HG03457 (cell line): Measurements from ENCODE around the gene THRSP.
"Not testable (repeated sequence)": the region's sequence is repeated elsewhere in the genome, so short reads cannot be mapped to it uniquely, and the experiment has no call there.

Experiments
- ATAC-seq: cut with Tn5 transposase; IDR thresholded peaks from one replicate; pipeline ENCODE4 v1.9.1; 2021; ENCODE audit warnings: moderate number of reproducible peaks; ENCODE audit not compliant: unreplicated experiment

The THRSP gene

DNA sequence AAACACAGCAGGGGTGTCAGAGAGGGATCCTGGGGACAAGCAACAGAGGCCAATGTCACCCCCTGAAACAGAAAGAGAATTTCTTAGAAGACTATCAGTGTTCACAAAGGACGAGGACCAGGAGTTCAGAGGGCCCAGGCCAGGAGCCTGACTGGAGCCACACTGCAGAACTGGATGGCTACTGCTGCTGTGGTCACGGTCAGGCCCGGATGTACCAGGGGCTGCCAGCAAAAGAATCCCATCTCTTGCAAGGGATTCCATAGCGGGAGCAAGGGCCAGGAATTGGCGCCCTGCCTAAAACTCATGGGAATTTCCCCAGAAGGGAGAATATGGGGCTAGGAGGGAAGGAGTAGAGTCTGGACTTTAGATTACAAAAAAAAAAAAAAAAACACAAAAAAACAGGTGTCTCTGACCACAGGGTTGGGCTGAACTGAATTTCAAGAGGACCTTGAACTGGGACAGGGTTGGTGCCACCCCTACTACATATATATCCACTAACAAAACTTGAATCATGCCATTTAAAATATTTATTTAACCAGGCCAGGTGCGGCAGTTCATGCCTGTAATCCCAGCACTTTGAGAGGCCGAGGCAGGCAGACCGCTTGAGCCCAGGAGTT, 24.9 kb upstream of the THRSP start:
- ATAC-seq = no peak

DNA sequence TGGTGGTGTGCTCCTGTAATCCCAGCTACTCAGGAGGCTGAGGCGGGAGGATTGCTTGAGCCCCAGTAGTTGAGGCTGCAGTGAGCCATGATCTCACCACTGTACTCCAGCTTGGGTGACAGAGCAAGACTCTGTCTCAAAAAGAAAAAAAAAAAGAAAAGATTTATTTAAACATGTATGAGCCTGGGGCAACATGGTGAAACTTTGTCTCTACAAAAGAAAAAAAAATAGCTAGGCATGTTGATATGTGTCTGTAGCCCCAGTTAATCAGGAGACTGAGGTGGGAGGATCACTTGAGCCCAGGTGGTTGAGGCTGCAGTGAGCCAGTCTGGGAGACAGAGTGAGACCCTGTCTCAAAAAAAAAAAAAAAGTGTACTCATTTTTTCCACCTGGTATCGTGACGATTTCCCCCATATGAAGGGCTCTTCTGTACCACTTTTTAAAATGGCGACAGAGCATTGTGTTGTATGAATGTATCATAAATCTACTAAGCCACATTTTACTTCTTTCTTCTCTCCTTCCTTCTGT, 24.2 kb upstream of the THRSP start:
- ATAC-seq = no peak

DNA sequence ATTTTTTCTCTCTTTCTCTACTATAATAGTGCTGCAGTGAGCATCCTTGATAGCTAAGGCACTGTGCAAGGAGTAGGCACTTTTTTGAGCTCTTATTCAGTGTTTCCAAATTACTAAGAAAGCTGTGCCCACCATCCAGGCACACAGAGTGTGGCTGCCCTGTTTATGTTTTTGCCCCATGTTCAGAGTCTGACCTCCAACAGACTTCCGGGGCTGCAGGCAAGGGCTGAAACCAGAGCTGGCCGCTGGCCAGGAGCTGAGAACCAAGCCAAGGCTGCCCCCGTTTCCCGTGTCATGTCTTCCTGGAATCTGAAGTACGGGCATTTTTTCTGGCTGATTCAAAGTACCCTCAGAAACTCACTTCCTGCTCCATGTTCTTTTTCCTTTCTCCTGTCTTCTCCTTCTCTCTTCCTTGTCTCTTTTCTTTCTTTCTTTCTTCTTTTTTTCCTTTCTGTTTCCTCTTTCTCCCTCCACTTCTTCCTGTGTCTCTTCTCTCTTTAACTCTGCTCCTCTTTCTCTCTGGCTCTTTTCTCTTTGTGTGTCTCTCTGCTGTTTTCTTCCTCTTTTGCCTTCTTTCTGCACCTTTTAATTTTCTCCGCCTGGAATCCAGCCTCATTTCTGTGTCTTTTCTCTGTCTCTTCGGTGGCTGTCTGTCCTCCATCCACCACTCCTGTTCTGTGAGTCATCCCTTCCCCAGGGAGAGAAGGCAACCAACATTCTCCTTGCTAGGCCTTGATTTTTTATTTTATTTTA, 23.6 kb upstream of the THRSP start:
- ATAC-seq = peak; percentile 72

DNA sequence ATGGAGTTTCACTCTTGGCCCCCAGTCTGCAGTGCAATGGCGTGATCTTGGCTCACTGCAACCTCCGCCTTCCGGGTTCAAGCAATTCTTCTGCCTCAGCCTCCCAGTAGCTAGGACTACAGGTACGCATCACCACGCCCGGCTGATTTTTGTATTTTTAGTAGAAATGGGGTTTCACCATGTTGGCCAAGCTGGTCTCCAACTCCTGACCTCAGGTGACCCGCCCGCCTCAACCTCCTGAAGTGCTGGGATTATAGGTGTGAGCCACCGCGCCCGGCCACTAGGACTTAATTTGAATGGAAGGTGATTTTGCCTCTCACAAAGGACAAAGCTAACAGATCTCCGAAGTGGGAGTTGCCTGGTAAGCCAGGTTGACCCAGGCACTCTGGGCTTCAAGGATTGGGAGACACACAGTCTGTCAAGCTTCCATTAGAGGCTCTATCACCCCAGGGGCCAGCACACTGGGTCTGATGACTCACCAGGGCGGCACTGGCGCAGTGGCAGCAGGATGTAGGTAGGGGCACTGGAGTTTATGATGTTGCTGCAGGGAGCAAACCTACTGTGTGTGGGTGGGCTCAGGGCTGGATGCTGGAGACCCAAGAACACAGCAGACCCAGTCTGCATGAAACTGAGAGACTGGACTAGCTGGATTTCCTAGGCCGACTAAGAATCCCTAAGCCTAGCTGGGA, 22.8 kb upstream of the THRSP start:
- ATAC-seq = no peak

DNA sequence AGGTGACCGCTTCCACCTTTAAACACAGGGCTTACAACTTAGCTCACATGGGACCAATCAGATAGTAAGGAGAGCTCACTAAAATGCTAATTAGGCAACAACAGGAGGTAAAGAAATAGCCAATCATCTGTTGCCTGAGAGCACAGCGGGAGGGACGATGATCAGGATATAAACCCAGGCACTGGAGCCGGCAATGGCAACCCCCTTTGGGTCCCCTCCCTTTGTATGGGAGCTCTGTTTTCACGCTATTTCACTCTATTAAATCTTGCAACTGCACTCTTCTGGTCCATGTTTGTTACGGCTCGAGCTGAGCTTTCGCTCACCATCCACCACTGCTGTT, 22.3 kb upstream of the THRSP start:
- not testable (repeated sequence) for ATAC-seq

DNA sequence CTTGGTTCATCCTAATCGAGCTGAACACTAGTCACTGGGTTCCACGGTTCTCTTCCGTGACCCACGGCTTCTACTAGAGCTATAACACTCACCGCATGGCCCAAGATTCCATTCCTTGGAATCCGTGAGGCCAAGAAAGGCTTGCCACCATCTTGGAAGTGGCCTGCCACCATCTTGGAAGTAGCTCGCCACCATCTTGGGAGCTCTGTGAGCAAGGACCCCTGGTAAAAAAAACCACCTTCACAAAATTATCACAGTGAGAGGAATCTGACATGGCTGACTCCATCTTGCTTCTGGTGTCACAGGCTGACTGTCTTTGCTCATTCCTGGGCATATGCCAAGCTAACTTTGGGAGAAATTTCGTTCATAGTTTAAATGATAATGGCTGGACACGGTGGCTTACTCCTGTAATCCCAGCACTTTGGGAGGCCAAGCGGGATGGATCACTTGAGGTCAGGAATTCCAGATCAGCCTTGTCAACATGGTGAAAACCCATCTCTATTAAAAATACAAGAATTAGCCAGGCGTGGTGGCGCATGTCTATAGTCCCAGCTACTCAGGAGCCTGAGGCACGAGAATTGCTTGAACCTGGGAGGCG, 21.7 kb upstream of the THRSP start:
- no peak for ATAC-seq

DNA sequence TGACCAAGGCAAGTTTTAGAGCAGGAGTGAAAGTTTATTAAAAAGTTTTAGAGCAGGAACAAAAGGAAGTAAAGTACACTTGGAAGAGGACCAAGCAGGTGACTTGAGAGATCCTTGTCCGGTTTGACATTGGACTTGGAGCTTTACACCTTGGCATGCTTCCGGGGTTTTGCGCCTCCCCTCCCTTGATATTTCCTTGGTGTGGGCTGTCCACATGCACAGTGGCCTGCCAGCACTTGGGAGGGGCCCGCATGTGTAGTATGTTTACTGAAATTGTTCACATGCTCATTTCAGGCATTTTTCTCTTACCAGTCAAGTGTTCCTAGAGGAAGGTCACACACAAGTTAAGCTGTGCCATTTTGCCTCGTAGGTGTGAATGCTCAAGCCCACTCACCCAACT, 19.0 kb upstream of the THRSP start:
- no peak for ATAC-seq

DNA sequence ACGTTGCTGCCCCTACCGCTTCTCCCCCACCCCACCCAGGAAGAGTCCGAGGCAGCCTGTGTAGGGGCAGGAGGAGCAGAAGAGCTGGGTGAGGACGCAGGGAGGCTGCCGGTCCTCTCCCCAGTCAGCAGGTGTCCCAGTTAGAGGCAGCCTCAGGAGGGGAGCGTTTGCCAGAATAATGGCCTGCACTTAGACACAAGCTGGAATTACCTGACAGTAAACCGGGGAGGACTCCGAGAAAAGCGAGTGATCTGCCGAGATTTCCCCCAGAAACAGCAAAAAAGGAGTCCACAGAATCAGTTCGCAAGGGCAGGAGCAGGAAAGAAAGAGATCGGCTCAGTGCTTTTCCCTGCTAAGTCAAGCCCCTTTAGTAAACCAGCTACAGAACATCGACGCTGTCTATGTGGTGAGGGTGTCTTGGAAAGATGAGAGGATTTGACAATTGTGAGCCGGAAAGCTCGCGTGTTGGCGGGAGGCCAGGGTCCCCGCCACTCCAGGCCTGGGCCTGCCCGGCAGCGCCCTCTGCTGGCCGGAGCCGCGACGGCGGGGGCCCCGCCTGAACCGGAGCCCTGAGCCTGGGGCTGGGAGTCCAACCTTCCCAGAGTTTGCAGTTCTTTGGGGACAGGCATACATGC, 17.7 kb upstream of the THRSP start:
- ATAC-seq = no peak

DNA sequence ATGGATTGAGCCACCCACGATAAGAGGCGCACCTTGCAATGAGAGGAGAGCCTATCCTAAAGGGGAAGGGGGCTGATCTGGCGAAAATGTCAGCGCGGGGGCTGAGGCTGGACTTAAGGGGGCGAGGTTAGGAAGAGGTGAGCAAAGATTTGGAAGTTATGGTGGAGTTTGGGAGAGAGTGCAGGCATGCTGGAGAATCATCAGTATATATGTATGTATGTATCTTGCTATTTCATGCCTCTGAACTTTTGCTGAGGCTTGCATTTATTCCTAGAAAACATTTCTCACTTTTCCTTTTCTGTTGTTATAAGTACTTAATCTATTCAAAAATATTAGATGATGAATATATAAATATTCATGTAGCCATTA, 17.2 kb upstream of the THRSP start:
- no peak for ATAC-seq

DNA sequence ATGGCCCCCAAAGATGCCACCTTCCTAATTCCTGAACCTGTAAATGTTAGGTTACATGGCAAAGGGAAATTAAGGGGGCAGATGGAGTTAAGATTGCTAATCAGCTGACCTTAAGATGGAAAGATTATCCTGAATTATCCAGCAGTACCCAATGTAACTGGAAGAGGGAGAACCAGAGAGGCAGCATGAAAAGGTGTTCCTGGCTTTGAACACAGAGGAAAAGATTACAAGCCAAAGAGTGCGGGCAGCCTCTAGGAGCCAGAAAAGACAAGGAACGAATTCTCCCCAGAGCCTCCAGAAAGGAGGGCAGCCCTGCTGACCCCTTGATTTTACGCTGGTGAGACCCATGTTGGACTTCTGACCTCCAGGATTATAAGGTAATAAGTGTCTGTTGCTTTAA, 15.1 kb upstream of the THRSP start:
- ATAC-seq = no peak

DNA sequence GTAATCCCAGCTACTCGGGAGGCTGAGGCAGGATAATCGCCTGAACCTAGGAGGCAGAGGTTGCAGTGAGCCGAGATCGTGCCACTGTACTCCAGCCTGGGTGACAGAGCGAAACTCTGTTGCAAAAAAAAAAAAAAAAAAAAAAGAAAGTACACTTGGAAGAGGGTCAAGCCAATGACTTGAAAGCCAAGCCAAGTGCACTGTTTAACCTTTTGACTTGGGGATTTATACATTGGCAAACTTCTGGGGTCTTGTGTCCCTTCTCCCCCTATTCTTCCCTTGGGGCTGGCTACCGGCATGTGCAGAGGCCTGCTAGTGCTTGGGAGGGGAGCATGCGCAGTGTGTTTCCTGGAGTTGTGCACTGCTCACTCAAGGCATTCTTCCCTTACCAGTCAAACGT, 14.3 kb upstream of the THRSP start:
- ATAC-seq = no peak

DNA sequence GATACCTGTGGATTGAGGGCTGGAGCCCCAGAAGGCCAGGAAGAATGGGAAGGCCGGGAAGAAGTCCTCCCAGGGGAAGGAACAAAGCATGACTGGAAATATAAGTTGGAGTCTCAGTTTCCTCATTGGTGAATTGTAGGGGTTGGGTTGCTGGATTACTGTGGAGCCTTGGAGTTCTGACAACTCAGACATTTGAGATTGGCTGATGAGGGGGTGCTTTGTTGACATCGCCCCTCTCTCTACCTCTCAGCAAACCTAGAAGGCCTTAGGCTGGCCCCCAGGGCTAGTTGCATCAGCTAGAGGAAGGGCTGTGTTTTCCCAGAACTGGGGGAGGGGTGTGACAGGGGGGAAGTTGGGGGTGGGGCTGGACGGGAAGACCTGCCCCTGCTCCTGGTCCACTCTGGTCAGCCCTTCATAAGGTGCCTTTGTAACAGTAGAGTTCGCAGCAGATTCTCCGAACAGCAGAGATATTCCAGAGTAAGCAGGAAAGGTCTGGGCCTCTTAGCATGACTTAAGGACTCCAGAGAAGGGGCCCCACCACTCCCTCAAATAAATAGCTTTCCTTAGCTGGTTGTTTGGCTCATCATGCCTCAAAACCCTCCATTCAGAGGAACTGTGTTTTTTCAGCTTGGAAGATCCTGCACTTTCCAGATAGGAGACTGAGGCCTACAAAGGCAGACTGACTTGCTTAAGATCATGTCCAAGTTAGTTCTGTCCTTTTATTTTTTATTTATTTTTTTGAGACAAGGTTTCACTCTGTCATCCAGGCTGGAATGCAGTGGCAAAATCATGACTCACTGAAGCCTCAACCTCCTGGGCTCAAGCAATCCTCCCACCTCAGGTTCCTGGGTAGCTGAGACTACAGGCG, 12.5 kb upstream of the THRSP start:
- no peak for ATAC-seq

DNA sequence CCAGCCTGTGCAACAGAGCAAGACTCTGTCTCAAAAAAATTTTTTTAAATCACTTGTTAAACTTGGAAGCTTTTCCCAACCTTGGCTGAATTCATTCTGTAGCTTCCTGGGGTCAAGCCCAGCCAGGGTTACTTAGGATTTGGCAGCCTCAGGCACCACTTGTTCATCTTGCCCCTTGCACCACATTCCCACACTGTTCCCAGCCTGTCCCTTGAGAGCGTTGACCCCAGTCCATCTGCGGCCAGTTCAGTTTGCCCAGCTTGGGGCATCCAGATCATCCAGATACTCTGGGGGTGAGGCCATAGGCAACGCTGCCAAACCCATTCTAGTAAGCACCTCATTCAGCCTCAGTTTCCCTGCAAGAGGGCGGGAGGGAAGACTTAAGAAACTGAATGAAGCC, 8.7 kb upstream of the THRSP start:
- ATAC-seq = no peak

DNA sequence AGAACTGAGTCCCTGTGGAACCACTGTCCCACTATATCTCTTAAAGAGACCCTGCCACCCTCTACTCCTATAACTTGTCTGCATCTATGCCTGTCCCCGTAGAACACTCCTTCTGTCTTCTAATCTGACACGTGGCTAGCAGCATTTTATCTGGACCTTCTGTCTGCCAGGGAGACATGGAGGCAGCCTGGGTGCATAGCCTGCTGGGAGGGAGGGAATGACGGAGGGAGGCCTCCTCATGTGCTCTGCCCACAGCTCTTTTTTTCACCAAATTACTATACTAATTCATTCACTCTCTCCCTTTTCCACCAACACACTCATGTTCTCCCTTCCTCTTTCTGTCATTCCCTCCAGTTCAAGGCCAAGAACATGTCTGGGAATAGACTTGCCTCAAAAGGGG, 7.6 kb upstream of the THRSP start:
- no peak for ATAC-seq

DNA sequence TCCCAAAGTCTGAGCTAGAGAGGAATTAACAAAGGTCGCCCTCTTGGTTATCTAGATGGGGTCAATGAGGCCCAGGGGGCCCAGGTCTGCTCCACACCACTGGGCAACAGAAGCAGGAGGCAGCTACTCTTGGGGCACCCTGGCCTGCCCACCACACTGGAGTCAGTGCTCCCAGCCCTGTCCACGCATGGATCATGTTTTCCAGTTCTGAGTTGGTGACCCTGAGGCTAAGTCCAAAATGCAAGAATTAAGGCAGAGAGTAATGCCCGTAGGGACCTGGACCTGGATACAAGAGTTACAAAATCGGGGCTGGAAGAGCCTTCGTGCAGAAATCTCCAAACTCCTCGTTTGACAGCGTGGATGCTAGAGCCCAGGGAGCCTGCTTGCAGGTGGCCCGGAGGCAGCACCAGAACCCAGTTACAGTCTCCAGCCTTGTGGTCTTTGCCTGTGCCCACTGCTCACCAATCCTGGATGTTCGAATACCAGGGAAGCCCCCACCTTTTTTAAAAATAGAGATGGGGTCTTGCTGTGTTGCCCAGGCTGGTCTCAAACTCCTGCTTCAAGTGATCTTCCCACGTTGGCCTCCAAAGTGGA, 6.1 kb upstream of the THRSP start:
- no peak for ATAC-seq

DNA sequence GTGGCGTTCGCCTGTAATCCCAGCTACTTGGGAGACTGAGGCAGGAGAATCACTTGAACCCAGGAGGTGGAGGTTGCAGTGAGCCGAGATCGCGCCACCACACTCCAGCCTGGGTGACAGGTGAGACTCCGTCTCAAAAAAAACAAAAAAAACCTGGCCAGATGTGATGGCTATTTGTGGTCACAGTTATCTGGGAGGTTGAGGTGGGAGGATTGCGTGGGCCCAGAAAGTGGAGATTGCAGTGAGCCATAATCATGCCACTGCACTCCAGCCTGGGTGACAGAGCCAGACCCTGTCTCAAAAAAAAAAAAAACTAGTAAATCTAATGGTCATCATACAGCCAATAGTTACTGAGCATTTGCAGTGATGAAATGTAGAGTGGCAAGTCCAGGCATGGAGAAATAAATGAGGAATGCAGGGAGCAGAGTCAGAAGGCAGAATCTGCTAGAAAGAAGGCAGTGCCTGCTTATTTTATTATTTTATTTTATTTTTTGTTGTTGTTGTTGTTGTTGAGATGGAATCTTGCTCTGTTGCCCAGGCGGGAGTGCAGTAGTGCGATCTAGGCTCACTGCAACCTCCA, 3.8 kb upstream of the THRSP start:
- not testable (repeated sequence) for ATAC-seq

DNA sequence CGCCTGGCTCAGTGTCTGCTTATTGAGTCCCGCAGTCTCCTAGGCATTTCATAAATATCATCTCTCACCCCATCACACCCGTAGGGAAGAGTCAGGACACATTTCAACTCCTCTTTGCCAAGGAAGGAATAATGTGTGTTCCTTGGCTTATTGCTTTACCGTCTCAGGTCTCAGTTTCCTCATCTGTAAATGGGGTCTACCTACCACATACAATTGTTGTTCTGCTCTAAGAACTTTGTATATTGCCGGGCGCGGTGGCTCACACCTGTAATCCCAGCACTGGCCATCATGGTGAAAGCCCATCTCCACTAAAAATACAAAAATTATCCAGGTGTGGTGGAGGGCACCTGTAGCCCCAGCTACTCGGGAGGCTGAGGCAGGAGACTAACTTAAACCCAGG, 3.1 kb upstream of the THRSP start:
- no peak for ATAC-seq

DNA sequence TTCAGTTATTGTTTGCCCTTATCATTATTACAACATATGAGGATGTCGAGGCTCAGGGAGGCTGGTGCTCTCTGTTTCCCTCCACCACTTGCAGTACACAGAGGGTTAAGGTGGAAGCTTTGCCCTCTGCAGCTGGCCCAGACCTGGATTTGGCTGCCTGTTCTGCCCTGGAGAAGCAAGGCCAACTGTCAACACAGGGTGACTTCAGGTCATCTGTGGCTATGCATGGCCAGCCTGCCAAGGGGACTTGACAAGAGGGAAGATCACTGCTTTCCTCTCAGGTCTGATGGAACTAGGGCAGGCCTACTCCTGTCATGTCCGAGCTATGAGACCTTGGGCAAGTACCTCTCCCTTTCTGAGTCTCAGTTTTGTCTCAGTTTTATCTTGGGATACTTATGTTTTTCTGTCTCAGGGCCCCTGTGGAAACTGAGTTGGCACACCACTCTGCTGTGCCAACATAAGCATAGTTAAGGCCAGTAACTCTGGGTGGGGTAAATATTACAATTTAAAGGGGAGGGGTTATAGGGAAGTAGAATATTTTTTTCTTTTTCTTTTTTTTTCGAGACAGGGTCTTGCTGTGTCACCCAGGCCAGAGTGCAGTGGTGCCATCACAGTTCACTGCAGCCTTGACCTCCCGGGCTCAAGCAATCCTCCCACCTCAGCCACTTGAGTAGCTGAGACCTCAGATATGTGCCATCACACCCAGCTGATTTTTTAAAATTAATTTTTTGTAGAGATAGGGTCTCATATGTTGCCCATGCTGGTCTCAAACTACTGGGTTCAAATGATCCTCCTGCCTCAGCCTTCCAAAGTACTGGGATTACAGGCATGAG, 2.4 kb upstream of the THRSP start:
- no peak for ATAC-seq

DNA sequence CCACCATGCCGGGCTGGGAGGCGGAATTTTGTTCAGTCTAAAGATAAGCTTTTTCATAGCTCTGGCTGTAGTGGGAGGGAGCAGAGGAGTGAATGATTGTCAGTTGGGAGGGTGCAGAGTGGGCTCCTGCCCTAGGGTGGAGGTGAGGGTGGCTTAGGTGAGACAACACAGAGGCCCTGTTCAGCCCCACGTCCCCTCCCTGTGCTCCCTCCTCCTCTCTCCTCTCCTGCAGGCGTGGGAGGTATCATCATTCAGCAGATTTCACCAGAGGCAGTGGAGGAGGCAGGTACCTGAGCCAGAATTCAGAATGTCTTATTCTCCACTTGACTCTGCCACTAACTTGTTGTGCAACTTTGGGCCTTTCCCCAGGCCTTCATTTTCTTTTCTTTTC, 1.7 kb upstream of the THRSP start:
- ATAC-seq = no peak
